Measurements from ENCODE around the gene TTC38. TPM values are rescaled to one million over a fixed set of nuclear protein-coding genes. Genes with fewer than 3 reads are reported as not detected.

Gene TTC38
- total RNA-seq, 1 donor from 2014 or later: 24.1 TPM

DNA sequence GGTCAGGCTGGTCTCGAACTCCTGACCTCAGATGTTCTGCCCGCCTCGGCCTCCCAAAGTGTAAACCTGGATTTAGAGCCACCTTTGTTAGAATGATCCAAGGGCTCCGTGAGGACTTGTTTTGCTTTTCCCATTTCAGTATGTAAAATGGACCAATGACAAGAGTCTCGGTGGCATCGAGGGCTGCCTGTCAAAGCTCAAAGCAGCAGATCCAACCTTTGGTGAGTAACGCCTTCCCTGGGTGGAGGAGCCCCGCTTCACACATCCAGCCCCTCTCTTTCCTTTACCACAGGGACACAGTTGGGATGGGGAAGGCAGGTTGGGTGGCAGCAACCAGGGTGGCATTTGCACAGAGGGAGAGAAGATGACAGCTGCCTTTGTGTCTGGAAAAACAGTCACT lies 4.4 kb downstream of the TTC38 start:
- ATAC-seq (ENCODE audit: poor library complexity): no peak
- no peak for DNase-seq
- intact Hi-C loops (cut with DNase I): no loop called here

DNA sequence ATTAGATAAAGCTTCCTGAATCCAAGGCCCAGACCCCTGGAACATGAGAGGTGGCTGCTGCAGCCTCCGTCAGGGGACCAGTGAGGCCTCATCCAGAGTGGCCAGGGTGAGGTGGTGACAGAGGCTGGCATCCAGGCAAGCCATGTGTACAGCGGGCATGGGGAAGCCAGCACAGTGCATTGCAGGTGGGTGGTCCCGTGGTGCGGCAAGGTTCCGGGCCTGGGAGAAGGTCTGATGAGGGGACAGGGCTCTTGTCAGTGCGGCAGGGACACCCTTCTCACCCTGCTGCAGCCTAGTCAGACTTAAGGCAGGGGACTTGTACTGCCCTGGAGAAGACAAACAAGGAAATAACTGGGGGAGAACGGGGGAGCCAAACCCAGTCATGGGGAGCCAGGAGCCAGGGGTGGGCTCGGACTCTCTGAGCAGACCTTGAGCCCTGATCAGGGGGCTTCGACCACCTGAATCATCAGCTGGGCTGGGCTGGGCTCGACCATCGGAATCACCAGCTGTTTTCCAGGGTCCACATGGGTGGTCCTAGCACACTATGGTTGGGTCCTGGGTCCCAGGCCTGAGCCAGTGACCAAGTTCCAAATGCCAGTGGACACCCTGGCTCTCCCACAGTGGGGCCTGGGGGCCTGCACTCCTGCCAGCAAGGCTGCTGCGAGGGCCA lies 5.1 kb downstream of the TTC38 start:
- ATAC-seq (ENCODE audit: poor library complexity) (no peak), DNase-seq (no peak)
- intact Hi-C loops (cut with DNase I): no loop called here

DNA sequence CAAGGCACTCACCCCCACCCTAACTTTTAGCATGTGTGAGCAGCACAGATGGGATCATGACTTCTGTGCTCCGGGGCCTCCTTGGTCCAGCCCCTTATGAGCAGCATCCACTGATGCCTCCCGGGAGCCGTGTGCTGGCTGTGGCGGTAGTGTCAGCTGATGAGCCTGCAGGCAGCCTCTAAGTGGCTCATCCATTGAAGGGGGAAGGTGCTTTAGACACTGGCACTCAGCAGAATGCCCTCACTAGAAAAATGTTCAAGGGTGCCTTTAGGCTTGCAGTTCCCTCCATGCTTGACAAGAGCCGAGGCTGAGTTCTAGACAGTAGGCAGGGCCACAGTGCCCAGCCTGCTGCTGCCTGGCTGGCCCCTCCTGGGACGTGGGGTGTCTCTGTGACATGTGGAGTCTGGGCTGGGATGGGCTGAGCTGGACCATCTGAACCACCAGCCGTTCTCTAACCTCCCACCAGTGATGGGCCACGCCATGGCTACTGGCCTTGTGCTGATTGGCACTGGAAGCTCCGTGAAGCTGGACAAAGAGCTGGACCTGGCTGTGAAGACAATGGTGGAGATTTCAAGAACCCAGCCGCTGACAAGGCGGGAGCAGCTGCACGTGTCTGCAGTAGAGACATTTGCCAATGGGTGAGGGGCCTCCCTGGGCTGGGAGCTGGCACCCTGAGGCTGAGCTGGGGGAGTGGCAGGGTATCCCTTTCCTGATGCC lies 5.8 kb downstream of the TTC38 start:
- ATAC-seq (ENCODE audit: poor library complexity): no peak
- intact Hi-C loops (cut with DNase I): no loop called here
- no peak for DNase-seq

DNA sequence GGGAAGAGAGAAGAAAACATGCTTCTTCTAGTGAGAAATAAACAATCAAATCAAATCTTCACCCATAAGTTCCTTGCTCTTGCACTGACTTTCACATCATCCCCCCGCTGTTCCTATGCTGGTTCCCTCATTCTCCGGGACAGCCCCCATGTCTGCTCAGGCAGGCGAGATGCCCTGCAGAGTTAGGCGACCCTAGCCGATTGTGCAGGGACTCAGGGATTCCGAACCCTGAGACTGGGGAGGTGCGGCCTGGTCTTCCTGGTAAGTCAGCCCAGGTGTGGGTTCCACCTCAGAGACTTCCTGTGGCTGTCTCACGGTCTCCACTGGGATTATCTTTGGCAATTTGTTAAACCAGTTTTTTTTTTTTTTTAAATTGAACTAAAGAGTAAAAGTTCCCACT lies 6.6 kb downstream of the TTC38 start:
- ATAC-seq (ENCODE audit: poor library complexity) (no peak), DNase-seq (no peak)
- intact Hi-C loops (cut with DNase I): no loop called here

DNA sequence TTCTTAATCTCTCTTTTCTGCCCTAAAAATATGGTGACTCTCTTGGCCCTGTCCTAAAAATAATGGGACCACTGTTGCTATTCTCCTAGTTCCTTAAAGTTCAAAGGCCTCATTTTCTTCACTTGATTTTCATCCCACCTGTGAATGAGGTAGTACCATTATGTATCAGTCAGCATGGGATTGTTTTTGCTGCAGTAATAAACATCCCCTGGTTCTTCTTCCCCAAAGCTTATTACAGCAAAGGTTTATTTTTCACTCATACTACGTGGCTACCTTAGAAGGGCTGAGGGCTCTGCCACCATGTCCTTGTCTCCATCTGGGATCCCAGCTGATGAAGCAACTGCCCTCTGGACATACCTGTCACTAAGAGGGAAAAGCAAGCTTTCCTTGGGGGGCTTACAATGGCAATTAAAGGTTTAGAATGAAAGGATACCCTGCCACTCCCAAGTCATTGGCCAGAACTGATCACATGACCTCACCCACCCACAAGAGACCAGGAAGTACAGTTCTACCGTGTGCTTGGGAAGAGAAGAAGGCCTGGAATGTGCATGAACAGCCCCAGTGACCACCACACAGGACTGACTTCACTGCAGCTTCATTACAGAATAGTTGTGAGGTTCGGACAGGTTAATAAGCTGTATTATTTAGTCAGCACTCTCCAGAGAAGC lies 7.8 kb downstream of the TTC38 start:
- intact Hi-C loops (cut with DNase I): no loop called here
- ATAC-seq (ENCODE audit: poor library complexity): no peak
- DNase-seq: no peak

- DNase-seq (no peak), ATAC-seq (ENCODE audit: poor library complexity) (no peak)
- intact Hi-C loops (cut with DNase I): no loop called here
Observed at GRCh38 chr22:46276563-46276962, 8.8 kb downstream of the TTC38 start.

- ATAC-seq (ENCODE audit: poor library complexity) (no peak), DNase-seq (no peak)
- intact Hi-C loops (cut with DNase I): no loop called here
Observed at GRCh38 chr22:46278656-46279645, 11.1 kb downstream of the TTC38 start.

GRCh38 chr22:46280063-46280817 lies 12.4 kb downstream of the TTC38 start:
- peak; percentile 50 for DNase-seq
- intact Hi-C loops (cut with DNase I): no loop called here
- peak; percentile 74 for ATAC-seq (ENCODE audit: poor library complexity)

DNA sequence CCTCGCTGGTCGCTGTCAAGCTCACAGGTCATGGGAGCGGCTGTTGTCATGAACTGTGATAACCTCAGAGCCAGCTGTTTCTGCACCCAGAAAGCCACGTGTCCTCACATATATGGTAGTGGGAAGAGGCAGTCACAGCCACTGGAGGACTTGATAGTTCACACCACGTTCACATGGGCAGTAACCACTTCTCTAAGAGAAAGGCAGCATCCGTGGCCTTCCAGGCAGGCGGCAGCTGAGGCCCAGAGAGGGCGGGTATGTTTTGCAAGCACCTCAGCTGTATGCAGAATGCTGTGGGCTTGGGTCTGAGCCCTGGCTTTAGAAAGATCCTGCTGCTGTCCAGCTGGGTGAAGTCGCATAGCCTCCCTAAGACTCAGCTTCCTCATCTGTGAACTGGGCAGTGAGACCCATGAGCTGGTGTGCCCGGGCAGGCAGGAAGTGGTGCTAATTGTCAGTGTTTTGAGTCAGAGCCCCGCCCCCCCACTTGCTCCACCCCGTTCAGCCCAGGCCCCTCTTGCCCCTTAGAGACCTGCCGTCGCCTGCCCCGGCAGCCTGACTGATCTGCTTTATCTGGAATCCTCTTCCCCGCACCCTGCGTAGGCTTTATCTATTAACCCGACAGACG lies 13.3 kb downstream of the TTC38 start:
- ATAC-seq (ENCODE audit: poor library complexity): peak; percentile 84
- DNase-seq: no peak
- intact Hi-C loops (cut with DNase I): no loop called here

- DNase-seq: no peak
- intact Hi-C loops (cut with DNase I): no loop called here
- ATAC-seq (ENCODE audit: poor library complexity): no peak
Observed at GRCh38 chr22:46281866-46282678, 14.3 kb downstream of the TTC38 start.

DNA sequence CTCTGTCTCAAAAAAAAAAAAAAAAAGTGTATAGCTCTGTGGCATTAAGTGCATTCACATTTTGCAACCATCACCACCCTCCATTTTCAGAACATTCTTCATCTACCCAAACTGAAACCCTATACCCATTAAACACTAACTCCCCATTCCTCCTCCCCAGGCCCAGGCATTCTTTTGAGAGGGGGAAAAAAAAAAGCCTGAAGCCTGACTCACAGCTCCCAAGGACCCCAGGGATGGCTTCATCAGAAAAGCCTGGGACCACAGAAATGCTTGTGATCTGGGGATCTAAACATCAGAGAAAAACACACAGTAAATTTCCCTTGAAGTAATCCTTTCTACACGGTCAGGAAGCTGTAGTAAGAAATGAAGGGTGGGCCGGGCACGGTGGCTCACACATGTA lies 18.2 kb downstream of the TTC38 start:
- DNase-seq (no peak), ATAC-seq (ENCODE audit: poor library complexity) (no peak)
- intact Hi-C loops (cut with DNase I): no loop called here

GRCh38 chr22:46286941-46287872 lies 19.4 kb downstream of the TTC38 start:
- intact Hi-C loops (cut with DNase I): no loop called here
- DNase-seq: no peak

GRCh38 chr22:46287873-46288751 lies 20.3 kb downstream of the TTC38 start:
- intact Hi-C loops (cut with DNase I): no loop called here
- DNase-seq (peak; percentile 68), ATAC-seq (ENCODE audit: poor library complexity) (peak; percentile 25)

More at GRCh38 chr22:46286941-46287872, 19.4 kb downstream of the TTC38 start:
- ATAC-seq (ENCODE audit: poor library complexity): no peak

DNA sequence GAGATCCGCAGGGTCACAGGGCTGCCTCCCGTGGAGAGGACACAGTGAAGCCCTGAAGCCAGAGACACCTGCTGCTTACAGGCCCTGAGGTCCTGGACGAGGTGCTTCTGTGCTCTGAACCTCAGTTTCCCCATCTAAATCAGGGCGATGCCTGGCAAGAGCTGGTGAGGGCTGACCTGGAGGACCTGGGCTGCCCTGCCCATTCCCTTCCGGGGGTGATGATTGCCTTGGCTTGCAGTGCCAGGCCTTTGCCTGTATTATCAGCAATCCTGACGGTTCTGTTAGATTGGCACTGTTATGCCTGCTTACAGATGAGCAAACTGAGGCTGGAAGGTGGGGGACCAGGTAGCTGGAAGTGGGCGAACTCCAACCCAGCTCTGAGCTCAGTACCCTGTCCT lies 21.0 kb downstream of the TTC38 start:
- intact Hi-C loops (cut with DNase I): no loop called here
- no peak for DNase-seq
- ATAC-seq (ENCODE audit: poor library complexity): no peak

All from Right ventricle myocardium superior (tissue), 1 donor.